Suprapubic skin (tissue), 4 donors: ENCODE measurements around the gene ANKRD6. TPM values are rescaled to one million over a fixed set of nuclear protein-coding genes. Genes with fewer than 3 reads are reported as not detected.

ENCODE experiments used
- DNase-seq, 2 donors: peaks; one replicate each; pipeline ENCODE4 v3.0.0-alpha.2; 2019; ENCODE audit warnings: low spot score in 2 of 2
- H3K27ac ChIP-seq: fragments of 200-600 bp; sonication (generic); one replicate; pipeline ENCODE4 v1.5.1; 2019
- H3K27me3 ChIP-seq: fragments of 200-600 bp; sonication (generic); one replicate; pipeline ENCODE4 v1.5.1; 2019
- H3K36me3 ChIP-seq: fragments of 200-600 bp; sonication (generic); one replicate; pipeline ENCODE4 v1.5.1; 2019
- H3K4me1 ChIP-seq: fragments of 200-600 bp; sonication (generic); one replicate; pipeline ENCODE4 v1.5.1; 2019
- H3K4me3 ChIP-seq: fragments of 200-600 bp; sonication (generic); one replicate; pipeline ENCODE4 v1.5.1; 2019; ENCODE audit warnings: mild to moderate bottlenecking
- H3K9me3 ChIP-seq: fragments of 200-600 bp; sonication (generic); one replicate; pipeline ENCODE4 v1.5.1; 2019
- CTCF ChIP-seq, 2 donors: fragments of 200-600 bp in 1 of 2; fragments of 450-650 bp in 1 of 2; sonication (generic) in 1 of 2; IDR thresholded peaks; one replicate each; pipeline ENCODE4 v1.5.1; 2016 to 2019; ENCODE audit warnings: antibody characterized with exemption in 2 of 2, mild to moderate bottlenecking in 1 of 2, moderate library complexity in 1 of 2
- EP300 ChIP-seq: sonication (generic); formaldehyde crosslinking; IDR thresholded peaks from one replicate; pipeline ENCODE4 v1.6.1; 2017; ENCODE audit warnings: antibody characterized with exemption
- POLR2A ChIP-seq, 2 donors: fragments of 450-650 bp; IDR thresholded peaks; one replicate each; pipeline ENCODE4 v1.6.1; 2017; ENCODE audit warnings: antibody characterized with exemption in 2 of 2, mild to moderate bottlenecking in 2 of 2, moderate library complexity in 2 of 2
- POLR2AphosphoS5 ChIP-seq, 3 donors: sonication (generic); formaldehyde crosslinking; IDR thresholded peaks; one replicate each; pipeline ENCODE4 v1.6.1; 2017; ENCODE audit warnings: antibody characterized with exemption in 3 of 3
- whole genome bisulfite sequencing: methylation state at CpG from one replicate; pipeline ENCODE4 v1.1.5; 2018; 5-methylcytosine and 5-hydroxymethylcytosine counted together
- total RNA-seq, 4 donors: library from RNA; depleted of rRNA; stranded (reverse); fragments of >200 nt; gene quantifications; one replicate each; pipeline ENCODE4 v1.1.0, GENCODE V29; 2016

Gene ANKRD6
- total RNA-seq, 4 donors from 2014 or later: 3.4 to 6.9 (median 5.4) TPM

GRCh38 chr6:89605861-89606260 is 172.9 kb downstream of the ANKRD6 start:
- Histone ChIP-seq H3K27ac (no peak overlapping the region), H3K27me3 (no peaks in the 10 kb centered on the region), H3K9me3 (no peaks in the 10 kb centered on the region), H3K4me1 (no peaks in the 10 kb centered on the region), H3K4me3 (no peak overlapping the region), H3K36me3 (no peaks in the 10 kb centered on the region)
- no peak for DNase-seq
- 70% methylated on average over 4 of the region's 5 CpGs for WGBS
- TF ChIP-seq CTCF (IDR thresholded peaks at IDR 0.05): no peak
- no peak for TF ChIP-seq POLR2A (IDR thresholded peaks at IDR 0.05)
- TF ChIP-seq POLR2AphosphoS5 (IDR thresholded peaks at IDR 0.05): no peak
- TF ChIP-seq EP300: no peak

GRCh38 chr6:89610149-89610642 is 177.2 kb downstream of the ANKRD6 start:
- no peak for TF ChIP-seq POLR2A (IDR thresholded peaks at IDR 0.05)
- peak; percentile 46 to 57 for TF ChIP-seq CTCF (IDR thresholded peaks at IDR 0.05)
- no peak overlapping the region for H3K4me3 ChIP-seq
- no peaks in the 10 kb centered on the region for H3K9me3 ChIP-seq
- 67% methylated on average over 11 of the region's 11 CpGs for WGBS
- no peaks in the 10 kb centered on the region for H3K4me1 ChIP-seq
- H3K36me3 ChIP-seq: no peaks in the 10 kb centered on the region
- H3K27ac ChIP-seq: no peak overlapping the region
- DNase-seq: peak in 1 of 2 donors; percentile 73
- H3K27me3 ChIP-seq: no peaks in the 10 kb centered on the region

- TF ChIP-seq EP300 (no peak), POLR2A (IDR thresholded peaks at IDR 0.05) (no peak), CTCF (IDR thresholded peaks at IDR 0.05) (no peak), POLR2AphosphoS5 (IDR thresholded peaks at IDR 0.05) (no peak)
- Histone ChIP-seq H3K27me3 (no peaks in the 10 kb centered on the region), H3K4me1 (no peaks in the 10 kb centered on the region), H3K4me3 (no peak overlapping the region), H3K36me3 (peaks cover 4% of the 10 kb centered on the region), H3K9me3 (no peaks in the 10 kb centered on the region), H3K27ac (no peak overlapping the region)
- no peak for DNase-seq
These were observed 178.7 kb downstream of the ANKRD6 start for GRCh38 chr6:89611666-89612065.

GRCh38 chr6:89612121-89612520 is 179.2 kb downstream of the ANKRD6 start:
- no peak for TF ChIP-seq EP300
- TF ChIP-seq CTCF (IDR thresholded peaks at IDR 0.05): peak in 1 of 2 donors; percentile 6
- WGBS: 45% methylated on average over 12 of the region's 12 CpGs
- DNase-seq: no peak

GRCh38 chr6:89613790-89614189 is 180.8 kb downstream of the ANKRD6 start:
- H3K4me1 ChIP-seq: no peaks in the 10 kb centered on the region
- no peaks in the 10 kb centered on the region for H3K9me3 ChIP-seq
- WGBS: 77% methylated on average over 5 of the region's 5 CpGs
- H3K27me3 ChIP-seq: no peaks in the 10 kb centered on the region
- H3K4me3 ChIP-seq: no peak overlapping the region
- TF ChIP-seq EP300: no peak
- no peak for TF ChIP-seq POLR2AphosphoS5 (IDR thresholded peaks at IDR 0.05)
- no peak for TF ChIP-seq CTCF (IDR thresholded peaks at IDR 0.05)
- no peak for TF ChIP-seq POLR2A (IDR thresholded peaks at IDR 0.05)
- no peak overlapping the region for H3K27ac ChIP-seq
- DNase-seq: no peak
- H3K36me3 ChIP-seq: peaks cover 4% of the 10 kb centered on the region

More at GRCh38 chr6:89612121-89612520, 179.2 kb downstream of the ANKRD6 start:
- no peaks in the 10 kb centered on the region for H3K27me3 ChIP-seq
- H3K4me3 ChIP-seq: no peak overlapping the region
- H3K4me1 ChIP-seq: no peaks in the 10 kb centered on the region
- no peak overlapping the region for H3K27ac ChIP-seq
- peaks cover 4% of the 10 kb centered on the region for H3K36me3 ChIP-seq
- H3K9me3 ChIP-seq: no peaks in the 10 kb centered on the region
